ENCODE data around the gene PRKAG1.

PRKAG1 gene

GRCh38 chr12:48956279-48957140 lies 62.1 kb downstream of the PRKAG1 start:
- TF ChIP-seq, protein P1, sequence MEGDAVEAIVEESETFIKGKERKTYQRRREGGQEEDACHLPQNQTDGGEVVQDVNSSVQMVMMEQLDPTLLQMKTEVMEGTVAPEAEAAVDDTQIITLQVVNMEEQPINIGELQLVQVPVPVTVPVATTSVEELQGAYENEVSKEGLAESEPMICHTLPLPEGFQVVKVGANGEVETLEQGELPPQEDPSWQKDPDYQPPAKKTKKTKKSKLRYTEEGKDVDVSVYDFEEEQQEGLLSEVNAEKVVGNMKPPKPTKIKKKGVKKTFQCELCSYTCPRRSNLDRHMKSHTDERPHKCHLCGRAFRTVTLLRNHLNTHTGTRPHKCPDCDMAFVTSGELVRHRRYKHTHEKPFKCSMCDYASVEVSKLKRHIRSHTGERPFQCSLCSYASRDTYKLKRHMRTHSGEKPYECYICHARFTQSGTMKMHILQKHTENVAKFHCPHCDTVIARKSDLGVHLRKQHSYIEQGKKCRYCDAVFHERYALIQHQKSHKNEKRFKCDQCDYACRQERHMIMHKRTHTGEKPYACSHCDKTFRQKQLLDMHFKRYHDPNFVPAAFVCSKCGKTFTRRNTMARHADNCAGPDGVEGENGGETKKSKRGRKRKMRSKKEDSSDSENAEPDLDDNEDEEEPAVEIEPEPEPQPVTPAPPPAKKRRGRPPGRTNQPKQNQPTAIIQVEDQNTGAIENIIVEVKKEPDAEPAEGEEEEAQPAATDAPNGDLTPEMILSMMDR (IDR thresholded peaks at IDR 0.05; ENCODE audit: control extremely low read depth, extremely low read depth, low read depth, missing control alignments) = peak; percentile 8
- ChIA-PET POLR2A (interaction anchor here (0.6 to 1.1 kb wide), 3 partner anchors 83 to 1142 kb away, joined by 3 to 4 read pairs (median 4); no protein-coding TSS in a partner anchor), CTCF (interaction anchor here (0.8 to 8.0 kb wide), 17 partner anchors 11 to 104 kb away, joined by 3 to 58 read pairs (median 5); partner anchors contain the start of genes DDX23 and WNT1)
- DNase-seq (ENCODE audit: extremely low spot score) = peak; percentile 59

GRCh38 chr12:48954841-48955501 lies 63.6 kb downstream of the PRKAG1 start:
- ChIA-PET POLR2A (interaction anchor here (0.5 kb wide), 1 partner anchor 24 kb away, joined by 5 read pairs; no protein-coding TSS in a partner anchor), CTCF (interaction anchor here (0.9 to 8.0 kb wide), 10 partner anchors 11 to 43 kb away, joined by 3 to 59 read pairs (median 6); partner anchors contain the start of genes FKBP11 and WNT1)
- no peak for DNase-seq (ENCODE audit: extremely low spot score)
- TF ChIP-seq, protein P1 (IDR thresholded peaks at IDR 0.05; ENCODE audit: control extremely low read depth, extremely low read depth, low read depth, missing control alignments) = no peak

DNA sequence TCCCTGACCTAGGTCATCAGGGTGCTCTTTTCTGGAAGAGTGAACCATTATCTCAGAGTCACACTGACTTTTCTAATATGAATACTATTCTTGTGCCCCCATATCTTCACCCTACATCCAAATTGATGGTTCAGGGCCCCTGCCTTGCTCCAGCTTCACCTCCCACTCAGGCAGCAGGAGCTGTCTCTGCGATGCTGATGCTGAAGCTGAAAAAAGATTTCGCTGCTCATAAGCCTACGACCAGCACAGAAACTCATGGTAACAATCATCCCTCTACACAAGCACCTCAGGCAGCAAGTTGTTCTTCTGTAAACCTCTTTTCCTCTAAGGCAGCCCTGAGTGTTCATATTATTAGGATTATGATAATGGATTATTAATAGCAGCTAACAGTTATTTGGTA lies 64.5 kb downstream of the PRKAG1 start:
- CTCF ChIA-PET = interaction anchor here (1.8 to 8.0 kb wide), 6 partner anchors 10 to 51 kb away, joined by 7 to 59 read pairs (median 19); partner anchors contain the start of genes FKBP11 and WNT1
- DNase-seq (ENCODE audit: extremely low spot score) = no peak
- TF ChIP-seq, protein P1 (IDR thresholded peaks at IDR 0.05; ENCODE audit: control extremely low read depth, extremely low read depth, low read depth, missing control alignments) = no peak
- POLR2A ChIA-PET = interaction anchor here (0.5 kb wide), 1 partner anchor 16 kb away, joined by 4 read pairs; no protein-coding TSS in a partner anchor

DNA sequence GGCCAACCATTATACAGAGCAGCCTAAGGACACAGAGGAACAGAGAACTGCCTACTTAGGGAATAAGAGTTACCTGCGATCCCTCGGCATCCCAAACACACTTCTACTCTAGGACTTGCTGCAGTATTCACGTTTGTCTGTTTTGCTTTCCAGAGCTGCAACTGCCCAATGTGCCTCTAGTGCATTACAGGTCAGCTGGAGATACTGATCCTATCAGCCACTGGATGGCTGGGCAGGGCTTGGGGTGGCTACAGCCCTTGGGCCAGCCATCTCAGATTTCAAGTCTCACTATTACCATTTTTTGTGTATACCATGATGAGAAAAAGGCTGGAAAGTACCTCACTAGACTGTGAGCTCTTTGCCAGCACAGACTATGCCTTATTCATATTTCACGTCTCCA lies 65.9 kb downstream of the PRKAG1 start:
- ChIA-PET CTCF (interaction anchor here (0.8 to 8.0 kb wide), 12 partner anchors 9 to 138 kb away, joined by 3 to 59 read pairs (median 6); partner anchors contain the start of genes FKBP11 and WNT1), POLR2A (no interaction called here)
- TF ChIP-seq, protein P1 (IDR thresholded peaks at IDR 0.05; ENCODE audit: control extremely low read depth, extremely low read depth, low read depth, missing control alignments) = no peak
- no peak for DNase-seq (ENCODE audit: extremely low spot score)

Measured in GM10248 (cell line).